T-cell (primary cell): ENCODE measurements around the gene TBC1D7. TPM values are rescaled to one million over a fixed set of nuclear protein-coding genes. Genes with fewer than 3 reads are reported as not detected.

ENCODE experiments used
- ATAC-seq, 4 experiments: fragments of 200-7000 bp in 3 of 4; fragments of 150-1000 bp in 1 of 4; cut with Tn5 transposase; replicated peaks in 1 of 4; 1 replicate in 3 of 4; 2 replicates in 1 of 4; pipeline ENCODE4 v1.10.0; 2021; ENCODE audit warnings: moderate library complexity in 3 of 4, mild to moderate bottlenecking in 2 of 4, moderate number of reproducible peaks in 1 of 4
- CTCF ChIA-PET, 2 donors: fragments of 300-600 bp; sonication (Branson Sonifier 250); formaldehyde crosslinking; loops; one replicate each; lab custom pipeline; 2022; ENCODE audit warnings: antibody characterized with exemption in 2 of 2; lab: Charles Lee
- POLR2A ChIA-PET, 2 donors: fragments of 300-600 bp; sonication (Branson Sonifier 250); formaldehyde crosslinking; loops; one replicate each; lab custom pipeline; 2022; ENCODE audit warnings: antibody characterized with exemption in 2 of 2; lab: Charles Lee
- DNase-seq, 35 experiments: peaks; one replicate each; pipeline versions ENCODE4 v3.0.0 to v3.0.0-alpha.2; 2013 to 2023
- H3K27ac ChIP-seq: one replicate; pipeline ENCODE4 v1.5.1; 2013; ENCODE audit warnings: low read length
- H3K27me3 ChIP-seq, 2 experiments: replicated peaks in 1 of 2; 1 replicate in 1 of 2; 2 replicates in 1 of 2; pipeline versions ENCODE4 v1.6.1 to v1.7.0; 2013; ENCODE audit warnings: low read length in 1 of 2, mixed read lengths in 1 of 2; ENCODE audit not compliant: control insufficient read depth in 2 of 2, insufficient read depth in 2 of 2; ENCODE audit errors: extremely low read depth in 1 of 2
- H3K36me3 ChIP-seq, 2 donors: 1 replicate in 1 of 2; 2 replicates in 1 of 2; pipeline versions ENCODE4 v1.6.1 to v1.7.0; 2013; ENCODE audit warnings: low read length in 1 of 2; ENCODE audit not compliant: control insufficient read depth in 2 of 2, insufficient read depth in 1 of 2; ENCODE audit errors: extremely low read depth in 1 of 2
- H3K4me1 ChIP-seq, 2 experiments: 1 replicate in 1 of 2; 2 replicates in 1 of 2; pipeline versions ENCODE4 v1.6.1 to v1.7.0; 2013; ENCODE audit warnings: low read length in 2 of 2, mixed read lengths in 1 of 2; ENCODE audit not compliant: insufficient read depth in 2 of 2, control insufficient read depth in 1 of 2; ENCODE audit errors: extremely low read depth in 1 of 2
- H3K4me3 ChIP-seq, 2 donors: 1 replicate in 1 of 2; 2 replicates in 1 of 2; pipeline versions ENCODE4 v1.5.1 to v1.7.0; 2013; ENCODE audit warnings: mild to moderate bottlenecking in 2 of 2, low read length in 1 of 2, moderate library complexity in 1 of 2; ENCODE audit not compliant: control insufficient read depth in 1 of 2; ENCODE audit errors: extremely low read depth in 1 of 2
- H3K9me3 ChIP-seq: 2 replicates; pipeline ENCODE4 v1.7.0; 2013
- H3K27ac Mint-ChIP-seq, 2 donors: one replicate each; pipeline ENCODE4 v1.8.0; 2020 to 2021; ENCODE audit warnings: mild to moderate bottlenecking in 2 of 2, mixed read lengths in 2 of 2
- H3K27me3 Mint-ChIP-seq, 2 donors: one replicate each; pipeline ENCODE4 v1.8.0; 2021 to 2022; ENCODE audit warnings: mixed read lengths in 2 of 2
- H3K36me3 Mint-ChIP-seq: one replicate; pipeline ENCODE4 v1.8.0; 2021; ENCODE audit warnings: mixed read lengths
- H3K4me1 Mint-ChIP-seq, 3 donors: one replicate each; pipeline ENCODE4 v1.8.0; 2020 to 2022; ENCODE audit warnings: mixed read lengths in 3 of 3, mild to moderate bottlenecking in 1 of 3
- H3K4me3 Mint-ChIP-seq, 3 donors: one replicate each; pipeline ENCODE4 v1.8.0; 2020 to 2022; ENCODE audit warnings: mild to moderate bottlenecking in 3 of 3, mixed read lengths in 3 of 3, moderate library complexity in 3 of 3
- H3K9me3 Mint-ChIP-seq, 3 donors: one replicate each; pipeline ENCODE4 v1.8.0; 2020 to 2022; ENCODE audit warnings: mixed read lengths in 3 of 3
- WGBS: methylation state at CpG from one replicate; pipeline ENCODE4 v1.1.5; 2013; ENCODE audit warnings: missing lambda C conversion rate; ENCODE audit not compliant: insufficient coverage; 5-methylcytosine and 5-hydroxymethylcytosine counted together
- total RNA-seq, 35 experiments: library from RNA in 6 of 35; stranded (reverse) in 6 of 35; fragments of 120-200 nt in 1 of 35; gene quantifications; one replicate each; pipeline versions ENCODE4 v1.2.1 to v1.2.4 and lab custom pipeline; 2013 to 2026

TBC1D7 gene
- total RNA-seq, 5 donors from 2014 or later (not counting 1 experiment from before 2014, with no cell fraction given): 12.7 to 16.2 (median 14.6) TPM

DNA sequence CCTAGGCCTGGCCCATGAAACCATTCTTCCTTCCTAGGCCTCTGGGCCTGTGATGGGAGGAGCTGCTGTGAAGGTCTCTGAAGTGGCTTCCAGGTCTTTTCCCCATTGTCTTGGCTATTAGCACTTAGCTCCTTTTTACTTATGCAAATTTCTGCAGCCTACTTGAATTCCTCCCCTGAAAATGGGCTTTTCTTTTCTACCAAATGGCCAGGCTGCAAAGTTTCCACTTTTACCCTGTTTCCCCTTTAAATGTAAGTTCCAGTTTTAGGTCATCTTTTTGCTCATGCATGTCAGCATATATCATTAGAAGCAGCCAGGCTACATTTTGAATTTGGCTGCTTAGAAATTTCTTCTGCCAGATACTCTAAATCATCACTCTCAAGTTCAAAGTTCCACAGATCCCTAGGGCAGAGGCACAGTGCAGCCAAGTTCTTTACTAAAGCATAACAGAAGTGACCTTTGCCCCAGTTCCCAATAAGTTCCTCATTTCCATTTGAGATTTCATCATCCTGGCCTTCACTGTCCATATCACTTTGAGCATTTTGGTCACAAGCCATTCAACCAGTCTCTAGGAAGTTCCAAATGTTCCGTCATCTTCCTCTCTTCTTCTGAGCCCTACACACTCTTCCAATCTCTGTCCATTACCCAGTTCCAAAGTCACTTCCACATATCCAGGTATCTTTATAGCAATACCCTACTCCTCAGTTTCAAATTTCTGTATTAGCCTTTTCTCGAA, 71.9 kb downstream of the TBC1D7 start:
- Histone ChIP-seq H3K9me3 (no peaks in the 10 kb centered on the region), H3K4me3 (no peak overlapping the region), H3K36me3 (no peaks in the 10 kb centered on the region), H3K4me1 (peaks cover 0 to 6% of the 10 kb centered on the region in 2 experiments), H3K27ac (no peak overlapping the region), H3K27me3 (peaks cover 0 to 7% of the 10 kb centered on the region in 2 experiments)
- CTCF ChIA-PET: interaction anchor here in 1 of 2 donors (0.6 kb wide), 1 partner anchor 435 kb away, joined by 3 read pairs; no protein-coding TSS in a partner anchor
- H3K27ac Mint-ChIP-seq: no peak overlapping the region
- peaks cover 4 to 8% (median 8%) of the 10 kb centered on the region in 3 donors for H3K4me1 Mint-ChIP-seq
- no peak overlapping the region for H3K4me3 Mint-ChIP-seq
- H3K36me3 Mint-ChIP-seq: no peaks in the 10 kb centered on the region
- no peak for DNase-seq
- 90% methylated on average over 2 of the region's 2 CpGs for WGBS
- no peak for ATAC-seq
- H3K9me3 Mint-ChIP-seq: peaks cover 0 to 6% (median 0%) of the 10 kb centered on the region in 3 donors
- POLR2A ChIA-PET: no interaction called here
- no peaks in the 10 kb centered on the region for H3K27me3 Mint-ChIP-seq

Other genes starting within 250 kb of the TBC1D7 start
- 1 to 10 TPM; 1.9 to 3.2 (median 2.3) TPM for gene GFOD1, start 159.1 kb upstream of the TBC1D7 start, total RNA-seq
- gene SIRT5, start 246.1 kb upstream of the TBC1D7 start, total RNA-seq: 10 to 100 TPM; 11.7 to 21.5 (median 16.8) TPM